A172 (cell line): ENCODE measurements around the gene SLC38A6. TPM values are rescaled to one million over a fixed set of nuclear protein-coding genes. Genes with fewer than 3 reads are reported as not detected.

Source experiments
- total RNA-seq: library from RNA; depleted of rRNA; stranded (reverse); fragments of >200 nt; shearing (Covaris generic); gene quantifications from 2 replicates; pipeline ENCODE4 v1.2.3, GENCODE V29; 2014; rRNA removed

Gene SLC38A6
- total RNA-seq, 1 experiment from 2014 or later: 38.1 TPM

Other genes with a start within 250 kb of the SLC38A6 start
- gene MNAT1, start 246.5 kb upstream of the SLC38A6 start, total RNA-seq: 29.7 and 39.6 TPM in 2 replicates
- 9.9 and 18.0 TPM in 2 replicates for gene TRMT5, start 166 bp upstream of the SLC38A6 start, total RNA-seq